HG02884 (cell line): ENCODE measurements around the gene POU6F2.
"Not testable (repeated sequence)": the region's sequence is repeated elsewhere in the genome, so short reads cannot be mapped to it uniquely, and the experiment has no call there.

Experiments
- ATAC-seq: cut with Tn5 transposase; IDR thresholded peaks from one replicate; pipeline ENCODE4 v1.9.1; 2021; ENCODE audit warnings: mild to moderate bottlenecking, moderate library complexity; ENCODE audit not compliant: unreplicated experiment

Gene POU6F2

GRCh38 chr7:39341083-39341482, 363.4 kb downstream of the POU6F2 start:
- no peak for ATAC-seq

- no peak for ATAC-seq
Observed at GRCh38 chr7:39342763-39343162, 365.1 kb downstream of the POU6F2 start.

GRCh38 chr7:39349452-39350123, 371.9 kb downstream of the POU6F2 start:
- no peak for ATAC-seq

GRCh38 chr7:39353615-39354376, 376.1 kb downstream of the POU6F2 start:
- no peak for ATAC-seq

GRCh38 chr7:39355664-39356063, 378.0 kb downstream of the POU6F2 start:
- no peak for ATAC-seq

GRCh38 chr7:39356172-39356925, 378.6 kb downstream of the POU6F2 start:
- ATAC-seq = no peak

GRCh38 chr7:39357648-39358047, 379.9 kb downstream of the POU6F2 start:
- ATAC-seq = no peak

- ATAC-seq = no peak
Observed at GRCh38 chr7:39360038-39360437, 382.3 kb downstream of the POU6F2 start.

GRCh38 chr7:39360766-39361165, 383.1 kb downstream of the POU6F2 start:
- ATAC-seq = no peak

- no peak for ATAC-seq
Observed at GRCh38 chr7:39365751-39366295, 388.1 kb downstream of the POU6F2 start.

GRCh38 chr7:39367451-39367850, 389.7 kb downstream of the POU6F2 start:
- ATAC-seq = no peak

GRCh38 chr7:39367943-39368342, 390.2 kb downstream of the POU6F2 start:
- ATAC-seq = no peak

GRCh38 chr7:39372383-39372782, 394.7 kb downstream of the POU6F2 start:
- ATAC-seq = no peak

GRCh38 chr7:39374436-39375040, 396.8 kb downstream of the POU6F2 start:
- ATAC-seq = no peak

- ATAC-seq = no peak
Observed at GRCh38 chr7:39375047-39375873, 397.6 kb downstream of the POU6F2 start.

- ATAC-seq = no peak
Observed at GRCh38 chr7:39375874-39376190, 398.1 kb downstream of the POU6F2 start.

GRCh38 chr7:39376881-39377280, 399.2 kb downstream of the POU6F2 start:
- not testable (repeated sequence) for ATAC-seq

GRCh38 chr7:39379416-39379815, 401.7 kb downstream of the POU6F2 start:
- ATAC-seq = no peak

GRCh38 chr7:39383136-39383535, 405.4 kb downstream of the POU6F2 start:
- no peak for ATAC-seq

- no peak for ATAC-seq
Observed at GRCh38 chr7:39384386-39384785, 406.7 kb downstream of the POU6F2 start.
